ENCODE results near the gene HAP1. TPM values are rescaled to one million over a fixed set of nuclear protein-coding genes. Genes with fewer than 3 reads are reported as not detected.
"Not testable (repeated sequence)": the region's sequence is repeated elsewhere in the genome, so short reads cannot be mapped to it uniquely, and the experiment has no call there.

The HAP1 gene
- total RNA-seq, 4 donors from 2014 or later, result 0.22 TPM; not detected in 3

GRCh38 chr17:41777574-41778188, 43.2 kb upstream of the HAP1 start:
- Histone ChIP-seq H3K27me3 (no peaks in the 10 kb centered on the region), H3K4me1 (peaks cover 97 to 100% of the 10 kb centered on the region in 2 donors), H3K4me3 (peak overlapping the region in 1 of 4 donors; percentile 1), H3K27ac (peak overlapping the region; percentile 81 to 95 (median 92)), H3K36me3 (no peaks in the 10 kb centered on the region), H3K9me3 (no peaks in the 10 kb centered on the region)
- in situ Hi-C loops (cut with MboI; ENCODE audit: low sequenced_read_pairs in 4 of 4), result no loop called here
- DNase-seq (peak; percentile 48 to 53), ATAC-seq (peak; percentile 15)
- intact Hi-C loops (cut with DNase I; ENCODE audit: low total_unique reads), result loop anchor here (2.0 kb wide), 1 partner anchor 33 kb away; the partner anchor contains the start of gene P3H4
- TF ChIP-seq POLR2A (IDR thresholded peaks at IDR 0.05) (peak in 1 of 2 donors; percentile 53), CTCF (IDR thresholded peaks at IDR 0.05 in 4 of 5, conservative IDR thresholded peaks at IDR 0.05 in 1 of 5) (peak in 3 of 5 experiments; percentile 9 to 42 (median 15))

GRCh38 chr17:41777157-41777573, 42.7 kb upstream of the HAP1 start:
- Histone ChIP-seq H3K36me3 (no peaks in the 10 kb centered on the region), H3K9me3 (no peaks in the 10 kb centered on the region), H3K4me3 (no peak overlapping the region), H3K4me1 (peaks cover 96 to 100% of the 10 kb centered on the region in 2 donors), H3K27me3 (no peaks in the 10 kb centered on the region), H3K27ac (peak overlapping the region; percentile 81 to 95 (median 92))
- peak; percentile 29 to 66 for DNase-seq
- peak; percentile 12 to 33 for ATAC-seq
- intact Hi-C loops (cut with DNase I; ENCODE audit: low total_unique reads) (loop anchor here (2.0 kb wide), 1 partner anchor 34 kb away; the partner anchor contains the start of gene P3H4), in situ Hi-C loops (cut with MboI; ENCODE audit: low sequenced_read_pairs in 4 of 4) (no loop called here)
- TF ChIP-seq POLR2A (IDR thresholded peaks at IDR 0.05), result no peak
- peak; percentile 44 to 69 (median 55) for TF ChIP-seq CTCF (IDR thresholded peaks at IDR 0.05 in 4 of 5, conservative IDR thresholded peaks at IDR 0.05 in 1 of 5)

GRCh38 chr17:41776262-41776900, 41.9 kb upstream of the HAP1 start:
- H3K4me3 ChIP-seq; H3K27me3 ChIP-seq; H3K36me3 ChIP-seq; ATAC-seq; H3K9me3 ChIP-seq; DNase-seq; in situ Hi-C loops (cut with MboI; ENCODE audit: low sequenced_read_pairs in 4 of 4): not testable (repeated sequence)
- H3K27ac ChIP-seq, result peak overlapping the region; percentile 81 to 95 (median 92)
- intact Hi-C loops (cut with DNase I; ENCODE audit: low total_unique reads), result loop anchor here (2.0 kb wide), 1 partner anchor 34 kb away; the partner anchor contains the start of gene P3H4
- peaks cover 88 to 93% of the 10 kb centered on the region in 2 donors for H3K4me1 ChIP-seq

- no peaks in the 10 kb centered on the region for H3K27me3 ChIP-seq
- in situ Hi-C loops (cut with MboI; ENCODE audit: low sequenced_read_pairs in 4 of 4) (no loop called here), intact Hi-C loops (cut with DNase I; ENCODE audit: low total_unique reads) (loop anchor here (1.0 to 2.0 kb wide), 3 partner anchors 26 to 39 kb away; partner anchors contain the start of gene P3H4)
- no peaks in the 10 kb centered on the region for H3K9me3 ChIP-seq
- peaks cover 0 to 13% of the 10 kb centered on the region in 2 donors for H3K36me3 ChIP-seq
- peak overlapping the region in 2 of 4 donors; percentile 9 to 12 for H3K4me3 ChIP-seq
- peak; percentile 55 to 73 for ATAC-seq
- DNase-seq, result peak; percentile 60 to 84
- peak overlapping the region; percentile 81 to 95 (median 92) for H3K27ac ChIP-seq
- peaks cover 80 to 86% of the 10 kb centered on the region in 2 donors for H3K4me1 ChIP-seq
- TF ChIP-seq CTCF (IDR thresholded peaks at IDR 0.05 in 4 of 5, conservative IDR thresholded peaks at IDR 0.05 in 1 of 5) (no peak), POLR2A (IDR thresholded peaks at IDR 0.05) (no peak)
Observed at GRCh38 chr17:41775394-41776226, 41.2 kb upstream of the HAP1 start.
